GM18505 (cell line): ENCODE results near the gene NPTX2.

Source experiments
- ATAC-seq: cut with Tn5 transposase; IDR thresholded peaks from one replicate; pipeline ENCODE4 v1.9.1; 2021; ENCODE audit not compliant: unreplicated experiment
- POLR2A ChIP-seq: IDR thresholded peaks from 4 replicates; pipeline ENCODE4 v1.6.1; 2011; ENCODE audit warnings: borderline replicate concordance; ENCODE audit not compliant: insufficient read depth, insufficient read length; ENCODE audit errors: extremely low read depth

The NPTX2 gene

GRCh38 chr7:98598846-98599615 lies 18.1 kb upstream of the NPTX2 start:
- TF ChIP-seq POLR2A, result no peak
- no peak for ATAC-seq

DNA sequence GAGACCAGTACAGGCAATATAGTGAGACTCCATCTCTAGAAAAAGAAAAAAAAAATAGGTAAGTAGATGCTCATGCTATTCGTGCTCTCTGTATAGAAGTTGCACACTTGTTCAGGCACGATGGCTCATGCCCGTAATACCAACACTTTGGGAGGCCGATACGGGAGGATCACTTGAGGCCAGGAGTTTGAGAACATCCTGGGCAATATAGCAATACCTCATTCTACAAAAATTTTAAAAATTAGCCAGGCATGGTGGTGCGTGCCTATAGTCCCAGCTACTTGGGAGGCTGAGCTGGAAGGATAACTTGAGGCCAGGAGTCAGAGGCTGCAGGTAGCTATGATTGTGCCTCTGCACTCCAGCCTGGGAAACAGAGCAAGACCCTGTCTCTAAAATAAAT lies 17.2 kb upstream of the NPTX2 start:
- no peak for TF ChIP-seq POLR2A
- no peak for ATAC-seq

DNA sequence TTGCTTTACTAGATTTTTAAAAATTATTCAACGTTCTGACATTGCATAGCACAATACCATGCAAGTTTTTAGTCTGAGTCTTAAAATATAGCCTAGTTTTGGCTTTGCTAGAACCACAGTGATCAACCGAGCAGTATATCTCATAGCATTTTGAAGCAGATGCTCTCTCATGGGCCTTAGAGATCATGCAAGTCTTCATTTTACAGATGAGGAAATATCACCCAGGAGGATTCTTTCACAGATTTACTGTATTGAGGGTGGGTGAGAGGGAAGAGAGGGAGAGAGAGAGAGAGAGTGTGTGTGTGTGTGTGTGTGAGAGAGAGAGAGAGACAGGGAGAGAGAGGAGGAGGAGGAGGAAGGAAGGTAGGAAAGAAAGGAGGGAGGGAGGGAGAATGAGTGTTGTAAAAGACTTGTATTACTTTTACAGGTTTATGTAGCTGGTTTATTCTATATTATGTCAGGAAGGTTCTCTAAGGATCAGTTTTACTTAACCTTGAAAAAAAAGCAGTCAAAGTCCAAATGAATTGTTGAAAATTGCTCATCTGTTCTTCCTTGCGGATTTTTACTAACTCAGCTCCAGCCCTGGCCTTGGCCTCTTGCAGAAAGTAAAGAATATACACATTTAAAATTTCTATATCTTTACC lies 14.2 kb upstream of the NPTX2 start:
- no peak for ATAC-seq
- TF ChIP-seq POLR2A, result no peak

DNA sequence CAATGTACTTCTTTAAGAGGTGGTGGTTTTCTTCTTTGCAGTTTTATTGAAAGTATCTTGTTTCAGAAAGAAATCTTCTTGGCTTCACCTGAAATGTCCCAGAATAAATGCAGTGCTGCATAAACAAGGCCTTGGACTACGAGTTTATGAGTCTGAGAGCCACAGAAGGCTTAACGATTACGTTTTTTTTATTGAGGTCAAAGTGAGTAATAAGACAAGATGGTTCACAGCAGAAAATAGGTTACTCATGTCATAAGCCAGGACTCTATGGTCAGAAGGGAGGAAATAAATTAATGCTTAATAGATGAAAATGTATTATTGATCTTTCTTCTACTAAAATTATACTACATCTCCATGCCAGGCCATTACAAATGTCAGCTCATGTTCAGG lies 13.7 kb upstream of the NPTX2 start:
- ATAC-seq, result no peak
- no peak for TF ChIP-seq POLR2A

DNA sequence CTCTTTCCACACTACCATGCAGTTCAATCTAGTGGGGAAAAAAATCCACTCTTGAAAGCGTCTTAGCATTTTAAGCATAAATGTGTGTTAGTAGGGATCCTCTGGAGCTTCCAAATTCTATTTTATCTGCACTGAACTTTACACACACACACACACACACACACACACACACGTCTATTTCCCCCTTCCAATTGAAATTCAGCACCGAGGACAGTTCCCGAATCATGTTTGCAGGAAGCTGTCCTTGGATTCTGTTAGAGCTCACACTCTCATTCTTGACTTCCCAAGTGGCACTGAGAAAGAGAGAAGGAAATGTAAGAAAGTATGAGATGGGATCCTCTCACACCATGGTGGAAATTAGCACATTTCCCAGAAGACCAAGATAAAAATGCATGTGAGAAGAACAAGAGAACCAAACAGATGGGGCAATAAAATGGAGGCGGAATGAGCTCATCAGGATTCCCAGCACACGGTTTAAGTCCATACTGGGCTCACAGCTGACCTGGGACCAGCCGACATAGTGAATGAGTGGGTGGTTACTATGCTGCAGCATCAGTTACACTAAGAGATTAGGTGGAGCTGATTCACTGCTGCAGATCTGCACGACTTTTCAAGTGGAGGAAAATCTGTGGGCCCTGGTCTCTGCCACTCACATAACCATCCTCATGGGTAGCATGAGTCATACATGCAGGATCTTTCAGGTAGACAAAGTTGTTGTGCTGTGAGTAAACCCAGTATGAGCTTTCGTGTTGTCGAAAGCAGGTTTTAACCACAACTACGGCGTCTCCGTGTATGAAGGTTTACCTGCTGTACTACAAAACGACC lies 3.3 kb upstream of the NPTX2 start:
- no peak for ATAC-seq

GRCh38 chr7:98616381-98617050 lies 569 bp upstream of the NPTX2 start:
- no peak for TF ChIP-seq POLR2A
- no peak for ATAC-seq

More for the DNA sequence above, 3.3 kb upstream of the NPTX2 start:
- no peak for TF ChIP-seq POLR2A

- ATAC-seq, result no peak
- no peak for TF ChIP-seq POLR2A
Observed at GRCh38 chr7:98617960-98618418, 904 bp downstream of the NPTX2 start.

DNA sequence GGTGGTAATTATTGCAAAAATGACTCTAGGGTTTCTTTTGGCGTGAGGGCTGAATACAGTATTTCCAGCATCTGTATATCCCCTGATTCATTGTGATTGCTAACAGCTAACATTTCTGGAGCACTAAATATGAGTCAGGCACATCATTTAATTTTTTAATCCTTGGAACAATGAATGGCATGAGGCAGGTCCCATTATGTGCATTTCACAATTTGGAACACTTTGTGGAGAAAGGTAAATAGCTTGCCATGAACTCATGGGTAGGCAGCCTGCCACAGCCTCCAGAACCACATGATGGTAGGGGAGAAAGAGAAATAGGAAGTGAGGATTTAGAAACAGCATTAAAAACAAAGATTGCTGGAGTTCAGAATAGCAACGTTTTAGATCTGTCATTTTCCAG lies 1.7 kb downstream of the NPTX2 start:
- ATAC-seq, result no peak
- TF ChIP-seq POLR2A, result no peak

GRCh38 chr7:98619450-98620321 lies 2.6 kb downstream of the NPTX2 start:
- no peak for TF ChIP-seq POLR2A
- ATAC-seq, result no peak

DNA sequence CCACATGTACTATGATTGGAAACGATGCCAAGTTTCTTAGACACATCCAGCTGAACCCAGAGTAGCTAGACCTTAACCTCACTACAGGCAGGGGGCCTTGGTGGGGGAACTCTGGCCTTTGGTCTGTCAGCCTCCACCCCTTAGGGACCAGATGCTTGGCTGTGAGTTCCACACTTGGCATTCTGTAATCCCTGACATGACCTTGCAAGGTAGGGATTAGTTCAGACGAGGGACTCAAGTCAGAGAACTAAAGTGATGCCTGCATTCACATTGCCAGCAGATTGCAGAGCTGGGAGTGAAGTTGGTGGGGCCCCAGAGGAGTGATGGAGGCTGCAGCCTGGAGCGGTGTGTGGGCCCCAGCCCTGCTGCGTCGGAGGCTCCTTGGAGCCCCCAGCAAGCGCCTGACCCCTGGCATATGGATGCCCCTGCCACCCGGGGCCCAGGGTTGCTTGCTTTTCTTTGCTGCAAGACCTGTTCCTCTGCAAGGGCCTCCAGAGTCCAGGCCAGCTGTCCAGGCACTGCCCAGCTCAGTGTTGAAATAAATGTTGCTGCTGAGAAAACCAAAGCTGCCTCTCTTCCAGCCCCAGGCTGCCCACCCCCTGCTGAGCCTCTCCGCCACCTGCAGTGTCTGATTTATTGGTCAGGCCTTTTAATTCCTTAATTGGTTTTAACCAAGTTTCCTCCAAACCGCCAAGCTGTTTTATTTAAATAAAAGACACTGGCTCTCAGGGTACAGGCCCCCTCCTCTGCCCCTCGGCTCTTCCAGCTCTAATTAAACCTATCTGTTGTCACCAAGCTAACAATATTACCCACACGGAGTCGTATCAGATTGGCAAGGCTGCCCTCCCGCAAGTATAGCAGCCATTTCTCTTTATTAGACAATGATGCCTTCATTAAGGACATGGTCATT lies 4.7 kb downstream of the NPTX2 start:
- no peak for ATAC-seq
- TF ChIP-seq POLR2A, result no peak

DNA sequence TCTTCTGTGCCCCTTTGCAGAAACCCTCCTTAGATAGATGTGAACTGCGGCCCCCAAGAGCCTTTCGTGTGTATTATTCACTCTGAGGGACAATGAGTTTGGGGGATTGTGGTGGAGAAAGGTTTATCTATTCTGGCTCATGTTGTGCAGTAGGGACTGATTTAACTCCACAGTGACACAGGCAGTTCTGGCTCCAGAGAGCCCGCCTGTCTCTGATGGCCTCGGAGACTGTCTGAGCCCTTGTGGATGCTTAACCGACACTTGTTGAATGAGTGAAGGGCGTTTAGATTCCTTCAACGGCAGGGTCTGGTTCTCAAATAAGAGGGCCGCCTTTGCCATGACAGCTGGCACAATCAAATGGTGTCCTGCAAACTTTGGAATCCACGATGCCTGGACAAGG lies 5.8 kb downstream of the NPTX2 start:
- no peak for TF ChIP-seq POLR2A
- ATAC-seq, result no peak
